ENCODE measurements around the gene IL17RA.
A peak's percentile ranks its signal among the peaks of the same experiment; 100 is the strongest.

IL17RA gene

DNA sequence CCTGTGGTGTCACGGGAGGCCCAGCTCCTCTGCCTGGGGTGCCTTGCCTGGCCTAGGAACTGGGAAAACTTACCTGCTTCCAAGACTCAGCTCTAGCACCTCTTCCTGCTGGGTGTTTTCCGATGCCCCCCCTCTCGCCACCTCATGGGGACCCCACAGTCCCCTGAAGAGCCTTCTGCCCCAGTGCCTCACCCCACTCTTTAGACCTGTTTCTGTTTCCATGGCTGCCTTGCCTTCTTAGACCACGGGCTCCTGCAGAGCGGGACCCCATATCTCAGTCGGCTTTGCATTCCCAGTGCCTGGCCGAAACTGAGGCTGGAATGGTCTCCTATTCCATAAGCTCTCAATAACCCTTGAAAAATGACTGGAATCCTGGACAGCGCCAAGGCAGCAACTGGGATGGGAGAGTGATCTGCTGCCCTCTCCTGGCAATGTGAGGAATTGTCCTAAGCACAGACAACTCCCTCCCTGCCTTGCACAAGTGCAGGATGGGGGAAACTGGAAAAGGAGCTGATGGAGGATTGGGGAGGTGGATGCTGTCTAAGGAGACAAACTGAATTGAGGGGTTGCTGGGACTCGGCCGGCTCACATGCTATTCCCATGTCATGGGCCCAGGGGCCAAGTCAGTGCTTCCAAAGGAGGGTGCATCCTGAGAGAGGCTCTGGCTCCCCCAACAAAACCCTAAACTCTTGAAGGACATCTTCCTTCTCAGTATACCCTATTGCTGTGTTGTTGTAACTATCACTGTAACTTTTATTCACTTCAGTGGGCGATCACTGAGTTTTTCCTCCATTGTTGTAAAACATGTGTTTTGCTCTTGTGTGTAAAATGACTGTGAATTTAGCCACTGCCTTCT lies 26.6 kb upstream of the IL17RA start:
- Histone ChIP-seq H3K9me3 (ENCODE audit: control insufficient read depth, low read length) (no peaks in the 10 kb centered on the region), H3K36me3 (ENCODE audit: control insufficient read depth, insufficient read depth, low read length) (no peaks in the 10 kb centered on the region), H3K4me1 (no peaks in the 10 kb centered on the region), H3K79me2 (no peaks in the 10 kb centered on the region), H3K27me3 (ENCODE audit: control insufficient read depth, insufficient read depth, low read length) (no peaks in the 10 kb centered on the region), H3K4me3 (ENCODE audit: low read depth, low read length) (no peak overlapping the region), H3K4me2 (ENCODE audit: low read length) (no peak overlapping the region), H3K27ac (no peak overlapping the region), H2AFZ (no peak overlapping the region), H3K9ac (no peak overlapping the region)
- TF ChIP-seq, protein P1, sequence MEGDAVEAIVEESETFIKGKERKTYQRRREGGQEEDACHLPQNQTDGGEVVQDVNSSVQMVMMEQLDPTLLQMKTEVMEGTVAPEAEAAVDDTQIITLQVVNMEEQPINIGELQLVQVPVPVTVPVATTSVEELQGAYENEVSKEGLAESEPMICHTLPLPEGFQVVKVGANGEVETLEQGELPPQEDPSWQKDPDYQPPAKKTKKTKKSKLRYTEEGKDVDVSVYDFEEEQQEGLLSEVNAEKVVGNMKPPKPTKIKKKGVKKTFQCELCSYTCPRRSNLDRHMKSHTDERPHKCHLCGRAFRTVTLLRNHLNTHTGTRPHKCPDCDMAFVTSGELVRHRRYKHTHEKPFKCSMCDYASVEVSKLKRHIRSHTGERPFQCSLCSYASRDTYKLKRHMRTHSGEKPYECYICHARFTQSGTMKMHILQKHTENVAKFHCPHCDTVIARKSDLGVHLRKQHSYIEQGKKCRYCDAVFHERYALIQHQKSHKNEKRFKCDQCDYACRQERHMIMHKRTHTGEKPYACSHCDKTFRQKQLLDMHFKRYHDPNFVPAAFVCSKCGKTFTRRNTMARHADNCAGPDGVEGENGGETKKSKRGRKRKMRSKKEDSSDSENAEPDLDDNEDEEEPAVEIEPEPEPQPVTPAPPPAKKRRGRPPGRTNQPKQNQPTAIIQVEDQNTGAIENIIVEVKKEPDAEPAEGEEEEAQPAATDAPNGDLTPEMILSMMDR (IDR thresholded peaks at IDR 0.05): peak; percentile 77

DNA sequence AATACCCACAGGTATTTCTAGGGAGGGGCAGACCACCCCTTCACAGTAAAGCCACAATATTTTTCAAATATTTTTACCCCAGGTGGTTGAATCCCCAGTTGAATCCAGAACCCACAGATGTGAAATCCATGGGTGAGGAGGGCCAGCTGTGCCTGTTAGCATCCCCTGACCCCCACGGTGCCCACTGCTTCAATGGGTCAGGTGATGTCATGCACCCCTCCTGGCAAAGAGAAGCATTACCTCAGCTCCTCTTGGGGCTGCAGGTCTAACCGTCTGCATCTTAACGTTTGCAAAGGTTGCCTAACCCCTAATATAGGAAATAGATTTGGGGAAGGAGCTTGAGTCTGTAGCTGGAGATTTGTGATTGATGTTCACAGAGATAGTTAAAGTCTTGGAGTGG lies 24.7 kb upstream of the IL17RA start:
- TF ChIP-seq, protein P1 (IDR thresholded peaks at IDR 0.05): no peak
- Histone ChIP-seq H3K27me3 (ENCODE audit: control insufficient read depth, insufficient read depth, low read length) (no peaks in the 10 kb centered on the region), H2AFZ (no peak overlapping the region), H3K4me3 (ENCODE audit: low read depth, low read length) (no peak overlapping the region), H3K9ac (no peak overlapping the region), H3K4me2 (ENCODE audit: low read length) (no peak overlapping the region), H3K36me3 (ENCODE audit: control insufficient read depth, insufficient read depth, low read length) (no peaks in the 10 kb centered on the region), H3K27ac (no peak overlapping the region), H3K9me3 (ENCODE audit: control insufficient read depth, low read length) (no peaks in the 10 kb centered on the region), H3K4me1 (no peaks in the 10 kb centered on the region), H3K79me2 (no peaks in the 10 kb centered on the region)

DNA sequence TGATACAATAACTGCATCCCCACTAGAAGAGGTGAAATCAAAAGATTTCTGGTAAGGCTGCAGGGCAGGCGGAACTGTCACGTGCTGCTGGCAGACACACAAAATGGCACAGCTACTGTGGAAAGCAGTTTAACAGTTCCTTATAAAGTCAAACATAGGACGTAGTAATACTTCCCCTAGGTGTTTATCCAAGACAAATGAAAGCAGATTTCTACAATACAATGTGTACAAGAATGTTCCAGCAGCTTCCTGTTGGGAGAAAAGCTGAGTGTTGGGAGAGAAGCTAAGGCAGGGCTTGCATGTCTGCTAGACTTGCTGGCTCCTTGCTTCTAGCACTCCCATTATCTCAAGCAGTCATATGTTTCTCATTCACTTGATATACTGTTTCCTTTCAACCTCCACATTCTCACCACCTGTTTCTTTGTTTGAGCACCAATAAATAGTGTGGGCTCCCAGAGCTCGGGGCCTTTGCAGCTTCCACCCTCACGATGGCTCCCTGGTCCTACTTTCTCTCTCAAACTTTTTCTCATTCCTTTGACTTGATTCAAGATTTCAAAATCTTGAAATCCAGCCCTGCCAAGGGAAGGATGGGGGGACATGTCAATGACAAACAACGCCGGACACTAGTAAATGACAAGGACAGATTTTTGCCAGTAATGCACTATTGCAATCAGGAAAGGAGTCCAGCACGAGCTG lies 21.2 kb upstream of the IL17RA start:
- H3K36me3 ChIP-seq (ENCODE audit: control insufficient read depth, insufficient read depth, low read length): no peaks in the 10 kb centered on the region
- H3K27me3 ChIP-seq (ENCODE audit: control insufficient read depth, insufficient read depth, low read length): no peaks in the 10 kb centered on the region
- H3K4me1 ChIP-seq: peaks cover 5% of the 10 kb centered on the region
- H3K9ac ChIP-seq: no peak overlapping the region
- no peak overlapping the region for H2AFZ ChIP-seq
- H3K4me2 ChIP-seq (ENCODE audit: low read length): no peak overlapping the region
- TF ChIP-seq, protein P1 (IDR thresholded peaks at IDR 0.05): no peak
- H3K4me3 ChIP-seq (ENCODE audit: low read depth, low read length): no peak overlapping the region
- no peaks in the 10 kb centered on the region for H3K9me3 ChIP-seq (ENCODE audit: control insufficient read depth, low read length)
- no peak overlapping the region for H3K27ac ChIP-seq
- no peaks in the 10 kb centered on the region for H3K79me2 ChIP-seq

DNA sequence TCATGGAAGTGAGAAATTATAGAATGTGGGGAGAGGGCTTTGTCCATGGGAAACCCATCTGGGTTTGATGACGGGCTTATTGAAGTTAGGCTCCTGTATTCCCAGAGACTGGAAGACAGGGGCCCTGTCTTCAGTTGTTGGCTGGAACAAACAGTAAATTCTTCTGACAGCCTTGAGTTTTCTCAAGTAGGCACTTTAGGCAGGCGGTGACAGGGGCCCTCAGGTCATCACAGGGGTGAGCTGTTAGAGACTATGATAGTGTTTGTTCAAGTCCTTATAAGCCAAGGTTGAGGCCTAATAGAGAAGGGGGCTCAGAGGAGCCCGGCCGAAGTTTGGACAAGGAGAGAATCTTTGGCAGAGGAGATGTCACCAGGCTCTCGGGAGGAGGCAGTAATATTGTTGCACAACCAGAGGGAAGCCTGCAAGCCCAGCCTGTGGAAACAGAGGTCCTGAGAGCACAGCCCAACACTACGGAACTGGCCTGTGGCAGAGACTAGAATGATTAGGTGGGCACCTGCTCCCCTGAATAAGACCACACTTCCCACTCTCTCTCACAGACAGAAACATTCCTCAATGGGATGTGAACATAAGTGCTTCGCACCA lies 20.2 kb upstream of the IL17RA start:
- H3K27me3 ChIP-seq (ENCODE audit: control insufficient read depth, insufficient read depth, low read length): no peaks in the 10 kb centered on the region
- no peaks in the 10 kb centered on the region for H3K79me2 ChIP-seq
- no peak overlapping the region for H3K4me2 ChIP-seq (ENCODE audit: low read length)
- H3K4me1 ChIP-seq: peaks cover 5% of the 10 kb centered on the region
- H3K9ac ChIP-seq: no peak overlapping the region
- H3K27ac ChIP-seq: no peak overlapping the region
- no peak overlapping the region for H2AFZ ChIP-seq
- no peak overlapping the region for H3K4me3 ChIP-seq (ENCODE audit: low read depth, low read length)
- no peaks in the 10 kb centered on the region for H3K9me3 ChIP-seq (ENCODE audit: control insufficient read depth, low read length)
- TF ChIP-seq, protein P1 (IDR thresholded peaks at IDR 0.05): no peak
- no peaks in the 10 kb centered on the region for H3K36me3 ChIP-seq (ENCODE audit: control insufficient read depth, insufficient read depth, low read length)

Data from parathyroid adenoma (tissue), 2 donors.